CD4-positive, alpha-beta T cell treated with Interleukin-15 for 1 hour (primary cell): ENCODE results near the gene DGCR2.

Experiments used
- DNase-seq: peaks from one replicate; pipeline ENCODE4 v3.0.0-alpha.2; 2020

DGCR2 gene

DNA sequence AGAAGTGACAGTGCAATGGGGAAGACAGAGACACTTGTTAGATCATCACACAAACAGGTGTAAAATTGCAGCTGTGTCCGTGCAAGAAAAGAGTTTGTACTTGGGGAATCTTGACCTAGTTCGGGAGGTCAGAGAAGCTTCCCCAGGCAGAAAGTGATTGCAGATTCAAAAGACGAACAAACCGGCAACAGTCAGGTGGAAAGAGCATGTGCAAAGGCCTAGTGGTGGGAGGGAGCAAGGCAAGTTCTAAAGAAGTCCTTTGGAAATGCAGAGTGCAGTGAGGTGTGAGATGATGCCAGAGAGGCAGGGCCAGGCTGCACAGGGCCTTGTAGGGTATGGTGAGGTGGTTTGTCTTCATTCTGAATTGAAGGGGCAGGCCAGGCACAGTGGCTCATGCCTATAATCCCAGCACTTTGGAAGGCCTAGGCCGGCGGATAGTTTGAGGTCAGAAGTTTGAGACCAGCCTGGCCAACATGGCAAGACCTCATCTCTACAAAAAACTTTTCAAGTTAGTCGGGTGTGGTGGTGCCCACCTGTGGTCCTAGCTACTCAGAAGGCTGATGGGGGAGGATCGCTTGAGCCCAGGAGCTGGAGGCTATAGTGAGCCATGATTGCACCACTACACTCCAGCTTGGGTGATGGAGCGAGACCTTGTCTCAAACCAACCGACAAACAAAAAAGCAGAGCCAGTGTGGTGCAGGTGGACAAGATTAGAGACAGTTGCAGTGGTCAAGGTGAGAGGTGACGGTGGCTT is 24.2 kb upstream of the DGCR2 start:
- no peak for DNase-seq

DNA sequence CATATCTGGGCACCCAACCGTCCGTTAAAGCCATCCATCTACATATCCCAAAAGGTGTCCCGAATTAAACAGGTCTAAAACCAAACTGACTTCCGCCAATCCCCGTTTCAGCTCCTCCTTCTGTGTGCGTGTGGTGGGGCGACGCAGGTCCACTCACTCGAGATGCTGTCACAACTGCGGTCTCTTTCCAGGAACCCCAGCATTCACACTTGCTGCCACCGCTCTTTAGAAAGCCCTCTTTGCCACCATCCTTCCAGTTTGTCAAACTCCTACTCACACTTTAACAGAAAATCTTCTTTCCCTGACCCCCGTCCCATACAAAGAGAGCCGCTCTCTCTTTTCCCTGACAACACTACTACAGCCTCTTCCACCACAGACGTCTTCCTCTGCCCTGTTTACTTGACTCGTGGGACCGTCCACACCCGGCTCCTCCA is 21.8 kb upstream of the DGCR2 start:
- peak; percentile 44 for DNase-seq

DNA sequence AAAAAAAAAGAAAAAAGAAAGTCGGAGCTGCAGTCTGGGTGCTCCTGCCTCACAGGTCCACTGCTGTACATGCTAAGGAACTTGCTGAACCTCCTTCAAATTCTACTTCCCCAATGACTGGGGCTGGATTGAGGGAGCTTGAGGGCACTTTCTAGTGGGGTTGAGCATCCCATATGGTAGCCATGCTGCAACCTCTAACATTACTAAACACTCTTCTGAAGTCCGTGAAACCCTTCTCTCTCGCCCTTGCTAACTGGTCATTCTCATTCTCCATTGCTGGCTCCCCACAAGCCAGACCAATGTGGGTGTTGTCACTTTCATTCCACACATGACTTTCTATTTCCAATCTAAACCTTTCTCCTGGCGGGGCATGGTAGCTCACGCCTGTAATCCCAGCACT is 21.0 kb upstream of the DGCR2 start:
- no peak for DNase-seq

DNA sequence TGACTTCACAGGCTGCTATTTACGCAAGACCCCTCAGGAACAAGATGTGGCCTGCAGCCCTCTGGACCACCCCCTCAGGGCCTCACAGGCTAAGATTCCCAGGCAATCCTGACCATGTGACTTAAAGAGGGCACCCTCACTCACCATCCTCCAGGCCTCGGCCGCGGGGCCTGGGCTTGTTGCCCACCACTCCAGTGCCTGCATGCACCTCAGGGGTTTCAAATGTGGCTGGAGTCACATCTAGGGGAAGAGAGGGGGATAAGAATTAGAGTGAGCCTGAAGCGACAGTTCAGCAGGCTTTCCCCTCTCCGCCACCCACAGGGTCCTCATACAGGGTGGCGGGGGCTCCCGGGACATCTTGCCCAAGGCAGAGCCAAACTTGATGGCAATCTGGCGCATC is 20.2 kb upstream of the DGCR2 start:
- DNase-seq: no peak

DNA sequence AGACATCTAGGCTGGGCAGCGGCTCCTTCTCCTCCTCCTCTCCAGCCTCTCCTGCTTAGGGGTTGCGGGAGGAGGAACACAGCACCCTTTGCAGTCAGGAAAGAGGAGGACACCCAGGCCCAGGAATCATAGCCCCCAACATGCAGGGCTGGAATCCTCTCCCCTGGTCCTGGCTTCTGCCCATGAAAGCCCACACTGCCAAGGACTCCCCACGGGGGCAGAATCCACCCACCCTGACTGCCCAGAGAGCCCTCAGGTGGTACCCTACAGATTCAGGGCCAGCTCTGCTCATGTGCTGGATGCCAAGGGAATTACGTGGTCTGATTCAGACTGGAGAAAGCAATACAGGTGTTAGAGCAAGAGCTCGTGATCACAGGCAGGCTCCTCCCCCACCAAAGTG is 17.8 kb upstream of the DGCR2 start:
- no peak for DNase-seq

DNA sequence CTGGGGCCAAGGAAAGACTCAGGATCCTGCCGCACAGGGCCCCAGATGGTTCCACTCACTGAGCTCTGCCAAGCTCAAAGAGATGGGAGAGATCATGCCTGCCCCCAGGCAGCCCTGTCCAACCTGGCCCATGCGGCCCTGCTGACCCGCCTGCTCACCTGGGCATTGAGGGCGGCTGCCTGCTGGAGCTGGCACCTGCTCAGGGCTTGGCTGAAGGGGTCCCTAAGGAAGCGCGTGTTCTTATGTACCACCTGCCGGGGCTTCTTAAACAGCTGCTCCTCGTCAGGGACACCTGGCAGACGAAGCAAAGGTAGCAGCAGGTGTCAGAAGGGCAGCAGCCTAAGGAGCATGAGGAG is 16.8 kb upstream of the DGCR2 start:
- no peak for DNase-seq

DNA sequence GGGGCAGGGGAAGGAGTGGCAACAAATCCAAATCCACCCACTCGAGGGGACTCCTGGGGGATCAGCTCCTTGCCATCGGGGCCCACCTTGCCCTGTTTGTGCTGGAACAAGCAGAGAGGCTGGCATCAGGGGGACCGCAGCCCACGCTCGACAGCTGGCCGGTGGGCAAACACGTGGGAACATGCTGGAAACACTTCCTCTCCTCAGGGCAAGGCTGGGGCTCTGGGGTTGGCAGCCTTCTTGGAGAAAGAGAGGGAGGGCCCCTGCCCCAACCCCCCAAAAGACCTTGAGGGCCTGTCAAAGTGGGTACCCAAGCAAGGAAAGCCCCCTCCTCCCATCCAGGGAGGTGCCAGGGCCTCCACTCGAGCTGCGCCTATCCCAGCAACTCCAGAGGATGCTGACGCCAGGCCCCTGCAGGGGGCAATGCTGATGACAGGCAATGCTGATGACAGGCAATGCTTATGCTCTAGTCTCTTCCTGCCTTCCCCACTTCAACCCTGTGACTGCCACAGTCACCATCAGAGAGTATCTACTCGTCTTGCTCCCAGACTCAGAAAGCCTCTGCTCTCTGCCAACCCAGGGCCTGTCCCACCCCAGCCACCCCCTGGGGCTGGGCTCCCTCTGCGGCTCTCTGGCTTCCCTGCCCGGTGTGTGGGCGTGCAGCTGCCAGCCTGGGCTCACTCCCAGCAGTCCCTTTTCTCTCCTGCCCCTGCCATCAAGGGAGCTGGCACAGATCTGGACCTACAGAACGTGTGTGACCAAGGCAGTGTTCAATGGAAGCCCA is 16.2 kb upstream of the DGCR2 start:
- DNase-seq: no peak

DNA sequence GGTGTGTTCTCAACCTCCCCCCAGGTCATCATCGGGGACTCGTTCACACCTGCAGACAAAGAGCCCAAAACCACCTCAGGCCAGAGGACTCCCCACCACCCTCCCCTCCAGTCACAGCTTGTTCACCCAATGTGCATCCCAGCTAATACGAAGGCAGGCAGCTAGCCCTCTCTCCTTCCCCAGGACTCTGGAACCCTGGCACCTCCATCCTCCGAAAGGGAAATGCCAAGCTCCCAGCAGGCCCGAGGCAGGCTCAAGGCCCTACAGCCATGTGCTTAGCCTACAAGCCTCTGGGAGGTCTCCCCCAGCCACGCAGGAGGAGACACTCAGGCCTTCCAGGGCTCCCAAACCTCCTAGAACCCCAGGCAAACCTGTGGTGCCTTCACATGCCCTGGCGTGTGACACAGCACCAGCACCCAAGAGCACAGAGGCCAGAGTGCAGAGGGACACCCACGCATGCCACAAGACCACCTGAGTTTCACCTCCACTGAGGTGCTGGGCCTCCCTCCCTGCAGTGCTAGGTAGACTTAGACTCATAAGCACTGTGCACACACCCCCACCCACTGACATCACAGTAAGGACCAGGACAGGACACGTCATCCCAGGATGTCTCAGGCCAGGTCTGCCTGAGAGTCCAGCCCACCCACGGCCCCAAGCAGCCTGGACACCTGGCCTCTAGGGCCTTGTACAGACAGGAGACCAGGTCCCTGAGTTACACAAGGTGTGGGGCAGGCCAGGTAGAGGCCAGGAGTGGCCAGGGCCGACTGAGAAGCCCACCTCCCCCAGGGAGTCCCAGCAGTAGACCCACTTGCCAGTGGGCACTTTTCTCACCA is 15.4 kb upstream of the DGCR2 start:
- no peak for DNase-seq

DNA sequence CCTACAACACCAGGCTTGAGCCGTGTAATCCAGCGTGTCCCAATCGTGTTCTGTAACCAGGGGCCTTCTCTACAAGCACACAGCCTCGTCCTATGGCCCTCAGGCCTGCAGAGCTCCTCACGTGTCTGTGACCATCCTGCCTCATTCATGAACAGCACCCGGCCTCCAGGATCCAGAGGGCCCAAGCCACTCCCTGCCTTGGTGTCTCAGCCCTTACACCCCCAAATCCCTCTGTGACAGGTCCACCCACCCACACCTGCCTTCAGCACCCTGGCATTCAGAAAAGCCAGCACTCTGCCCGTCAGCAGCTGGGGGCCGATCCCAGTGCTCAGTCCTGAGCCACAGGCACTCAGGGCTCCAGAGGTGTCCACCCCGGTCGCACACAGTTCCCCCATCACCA is 14.7 kb upstream of the DGCR2 start:
- DNase-seq: no peak

DNA sequence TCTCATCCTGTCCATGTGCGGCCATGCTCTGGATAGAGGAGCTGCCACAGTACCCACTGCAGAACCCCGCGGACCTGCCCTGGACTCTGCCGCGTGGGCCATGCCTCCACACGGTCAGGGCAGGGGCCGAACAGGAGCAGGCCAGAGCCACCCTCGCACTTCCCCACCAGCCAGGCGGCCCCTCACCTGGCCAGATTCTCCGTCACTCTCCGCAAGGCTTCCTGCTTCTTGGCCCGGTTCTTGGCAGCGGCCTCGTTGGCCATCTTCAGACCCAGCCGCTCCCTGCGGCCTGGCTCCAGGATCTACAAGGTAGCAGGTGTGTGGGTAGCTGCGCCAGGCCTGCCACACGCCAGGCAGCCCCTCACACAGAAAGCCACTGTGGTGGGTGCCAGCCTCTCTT is 12.7 kb upstream of the DGCR2 start:
- no peak for DNase-seq

DNA sequence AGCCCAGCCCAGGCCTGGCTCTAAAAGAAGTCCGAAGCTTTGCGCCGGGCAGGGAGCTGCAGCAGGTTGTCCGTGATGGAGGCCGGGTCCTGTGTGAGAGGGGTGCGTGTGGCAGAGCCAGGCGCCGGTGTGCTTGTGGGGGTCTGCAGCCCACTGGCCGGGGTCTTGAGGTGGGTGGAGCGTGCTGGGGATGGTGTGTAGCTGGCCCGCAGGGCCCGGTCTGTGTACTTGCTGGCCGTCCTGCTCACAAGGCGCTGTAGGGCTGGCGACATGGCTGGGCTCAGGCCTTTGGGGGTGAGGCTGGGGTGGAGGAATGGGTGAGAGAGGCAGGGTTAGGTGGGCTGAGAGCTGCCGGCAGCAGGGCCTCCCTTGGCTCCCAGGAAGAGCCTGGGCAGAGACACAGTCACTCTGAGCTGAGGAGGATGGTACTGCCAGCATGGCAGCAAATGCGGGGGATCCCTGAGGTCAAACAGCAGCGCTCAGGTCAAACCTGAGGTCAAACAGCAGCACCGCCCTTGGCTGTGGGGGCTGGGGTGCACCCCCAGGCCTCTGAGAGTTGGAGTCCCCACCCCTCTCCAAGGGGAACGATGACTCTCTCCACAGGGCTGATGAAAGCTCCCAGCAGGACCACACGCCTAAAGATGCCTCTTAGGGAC is 12.1 kb upstream of the DGCR2 start:
- DNase-seq: no peak

DNA sequence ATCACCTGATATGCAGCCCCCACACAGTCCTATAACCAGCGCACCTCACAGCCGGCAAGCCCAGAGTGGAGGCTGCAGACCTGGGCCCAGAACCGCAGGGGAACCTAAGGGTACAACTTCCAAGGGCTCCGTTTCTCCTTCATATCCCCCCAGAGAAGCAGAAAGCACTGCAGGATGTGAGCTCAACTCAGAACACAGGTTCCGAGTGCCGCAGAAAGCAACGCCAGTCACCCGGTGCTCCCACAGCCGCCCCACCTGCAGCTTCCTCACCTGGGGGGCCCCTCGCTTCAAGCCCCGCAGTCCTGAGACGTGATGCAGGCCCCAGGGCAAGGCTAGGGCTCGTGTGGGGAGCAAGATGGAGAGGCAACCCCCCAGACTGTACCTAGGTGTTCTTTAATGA is 11.3 kb upstream of the DGCR2 start:
- DNase-seq: no peak

DNA sequence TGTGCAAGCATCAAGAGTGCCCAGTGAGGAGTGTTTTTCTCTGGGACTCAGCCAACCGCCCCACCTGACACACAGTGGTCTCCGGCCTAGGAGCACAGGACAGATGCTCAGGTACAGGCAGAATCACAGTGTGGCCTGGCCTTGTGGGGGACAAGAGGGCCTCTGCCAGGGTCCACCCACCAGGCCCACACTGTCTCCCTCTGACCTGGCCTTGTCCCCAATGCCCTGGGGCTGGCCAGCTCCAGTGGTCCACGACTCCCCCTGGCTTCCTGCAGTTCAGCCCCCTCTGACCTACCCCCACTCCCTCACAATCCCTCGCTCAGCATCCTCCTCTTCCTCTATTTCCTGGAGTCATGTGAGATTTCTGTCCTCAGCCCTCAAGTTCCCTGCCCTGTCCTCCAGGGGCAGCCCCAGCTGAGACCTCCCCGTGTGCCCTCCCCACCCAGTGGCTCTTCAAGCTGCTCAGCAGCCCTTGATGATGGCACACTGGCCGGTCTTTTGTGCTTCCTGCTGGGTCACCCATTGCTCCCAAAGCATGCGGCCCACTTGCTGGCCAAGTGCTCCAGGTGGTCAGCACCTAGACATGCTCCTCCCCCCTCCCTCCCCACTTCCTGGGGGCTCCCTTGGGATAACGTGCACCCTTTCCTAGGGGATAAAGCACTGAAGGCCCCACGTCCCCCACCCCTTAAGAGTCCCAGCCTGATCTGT is 10.6 kb upstream of the DGCR2 start:
- DNase-seq: no peak

DNA sequence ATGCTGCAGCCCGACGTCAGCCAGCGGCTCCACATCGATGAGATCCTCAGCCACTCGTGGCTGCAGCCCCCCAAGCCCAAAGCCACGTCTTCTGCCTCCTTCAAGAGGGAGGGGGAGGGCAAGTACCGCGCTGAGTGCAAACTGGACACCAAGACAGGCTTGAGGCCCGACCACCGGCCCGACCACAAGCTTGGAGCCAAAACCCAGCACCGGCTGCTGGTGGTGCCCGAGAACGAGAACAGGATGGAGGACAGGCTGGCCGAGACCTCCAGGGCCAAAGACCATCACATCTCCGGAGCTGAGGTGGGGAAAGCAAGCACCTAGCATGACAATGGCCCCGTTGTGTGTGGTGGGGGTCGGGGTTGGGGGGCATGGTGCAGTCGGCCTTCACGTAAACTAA is 9.9 kb upstream of the DGCR2 start:
- DNase-seq: no peak

DNA sequence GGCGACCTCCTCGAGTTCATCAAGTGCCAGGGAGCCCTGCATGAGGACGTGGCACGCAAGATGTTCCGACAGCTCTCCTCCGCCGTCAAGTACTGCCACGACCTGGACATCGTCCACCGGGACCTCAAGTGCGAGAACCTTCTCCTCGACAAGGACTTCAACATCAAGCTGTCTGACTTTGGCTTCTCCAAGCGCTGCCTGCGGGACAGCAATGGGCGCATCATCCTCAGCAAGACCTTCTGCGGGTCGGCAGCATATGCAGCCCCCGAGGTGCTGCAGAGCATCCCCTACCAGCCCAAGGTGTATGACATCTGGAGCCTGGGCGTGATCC is 9.4 kb upstream of the DGCR2 start:
- DNase-seq: no peak

DNA sequence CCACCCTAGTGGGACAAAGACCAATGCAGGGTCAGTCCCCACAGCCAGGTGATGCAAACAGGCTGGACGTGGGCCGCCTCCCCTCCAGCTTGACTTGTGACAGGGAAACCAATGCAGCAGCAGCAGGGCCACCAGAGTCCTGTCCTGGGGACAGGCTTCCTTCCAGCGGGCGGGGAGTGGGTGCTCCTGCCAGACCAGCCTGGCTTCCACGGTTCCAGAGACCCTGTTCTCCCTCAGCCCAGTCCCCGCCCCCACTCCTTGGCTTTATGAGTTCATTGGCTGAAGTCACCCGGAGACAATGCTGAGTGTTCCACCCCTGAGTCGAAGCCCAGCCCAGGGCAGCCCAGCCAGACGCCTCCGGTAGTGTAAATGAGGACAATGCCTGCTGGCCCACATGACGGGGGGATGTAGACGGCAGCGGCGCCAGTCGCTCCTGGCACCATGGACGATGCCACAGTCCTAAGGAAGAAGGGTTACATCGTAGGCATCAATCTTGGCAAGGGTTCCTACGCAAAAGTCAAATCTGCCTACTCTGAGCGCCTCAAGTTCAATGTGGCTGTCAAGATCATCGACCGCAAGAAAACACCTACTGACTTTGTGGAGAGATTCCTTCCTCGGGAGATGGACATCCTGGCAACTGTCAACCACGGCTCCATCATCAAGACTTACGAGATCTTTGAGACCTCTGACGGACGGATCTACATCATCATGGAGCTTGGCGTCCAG is 8.9 kb upstream of the DGCR2 start, which contains the start of gene TSSK2:
TSS of gene TSSK2 (plus strand) at position 350 of the 726 bp plus-strand sequence. CDS start at position 442, 92 bp downstream.
- DNase-seq: no peak

DNA sequence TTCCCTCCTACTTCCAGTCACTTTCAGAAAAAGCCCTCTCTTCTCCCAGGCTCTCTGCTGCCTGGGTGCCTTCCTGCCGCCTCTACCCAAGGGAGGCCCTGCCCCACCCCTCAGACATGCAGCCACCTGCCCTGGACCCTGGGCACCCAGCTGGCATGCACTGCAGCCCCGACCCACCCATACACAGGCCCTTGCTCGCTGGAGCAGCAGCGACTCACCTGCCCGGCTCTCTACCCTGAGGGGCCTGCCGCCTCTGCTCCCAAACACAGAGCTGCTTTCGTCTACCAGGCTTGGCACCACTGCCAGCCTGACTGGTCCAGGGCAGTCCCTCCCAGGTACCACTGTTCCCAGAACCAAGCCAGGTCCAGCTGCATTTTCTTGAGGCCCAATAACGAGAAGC is 7.7 kb upstream of the DGCR2 start:
- no peak for DNase-seq

DNA sequence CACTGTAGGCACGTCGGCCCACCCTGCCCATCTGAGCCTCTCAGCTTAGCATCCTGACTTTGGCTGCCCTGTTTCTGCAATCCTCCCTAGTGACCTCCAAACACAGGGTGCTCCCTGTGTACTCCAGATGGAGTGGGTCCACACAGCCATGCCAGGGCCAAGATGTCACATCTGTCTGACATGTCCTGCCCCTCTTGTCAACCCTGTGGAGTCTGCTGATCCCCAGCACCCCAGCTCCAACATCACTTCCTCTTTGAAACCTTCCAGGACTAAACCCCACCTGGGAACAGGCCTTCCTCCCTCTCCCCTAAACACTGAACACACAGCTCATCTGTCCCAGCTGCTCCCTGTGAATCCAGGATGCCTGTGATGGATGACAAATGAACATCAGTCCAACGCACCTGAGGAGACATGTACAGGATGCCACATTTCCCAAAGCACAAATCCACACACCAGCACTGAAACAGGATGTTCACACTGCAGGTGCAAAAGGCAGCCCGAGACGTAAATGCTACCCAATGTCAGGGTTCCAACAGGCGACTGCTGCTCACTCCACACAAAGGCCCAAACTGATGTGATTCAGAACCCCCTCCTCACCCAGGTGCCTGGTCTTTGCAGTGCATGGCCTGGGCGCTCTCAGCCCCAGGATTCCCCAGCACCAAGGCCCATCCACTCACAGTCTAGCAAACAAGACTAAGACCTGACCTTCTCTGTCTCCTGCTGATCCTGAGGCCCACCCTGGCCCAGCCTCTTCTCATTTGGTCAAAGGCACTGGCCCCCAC is 6.9 kb upstream of the DGCR2 start:
- no peak for DNase-seq

DNA sequence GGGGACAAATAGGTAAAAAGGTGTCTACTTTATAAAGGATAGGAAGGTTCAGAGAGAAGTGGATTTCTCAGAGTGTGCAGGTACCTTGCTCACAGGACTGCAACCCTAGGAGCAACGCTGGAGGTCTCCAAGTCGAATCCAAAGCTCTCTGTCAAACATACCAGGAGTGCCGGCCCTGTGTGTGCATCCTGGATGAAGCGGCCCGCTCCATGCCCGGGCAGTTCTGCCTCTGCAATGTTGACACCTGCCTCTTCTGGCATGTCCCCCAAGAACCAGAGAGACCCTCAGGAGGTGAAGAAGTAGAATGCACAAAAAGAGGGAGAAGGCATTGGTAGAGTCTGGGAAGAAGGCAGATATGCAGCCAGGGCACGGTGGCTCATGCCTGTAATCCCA is 5.8 kb upstream of the DGCR2 start:
- no peak for DNase-seq

DNA sequence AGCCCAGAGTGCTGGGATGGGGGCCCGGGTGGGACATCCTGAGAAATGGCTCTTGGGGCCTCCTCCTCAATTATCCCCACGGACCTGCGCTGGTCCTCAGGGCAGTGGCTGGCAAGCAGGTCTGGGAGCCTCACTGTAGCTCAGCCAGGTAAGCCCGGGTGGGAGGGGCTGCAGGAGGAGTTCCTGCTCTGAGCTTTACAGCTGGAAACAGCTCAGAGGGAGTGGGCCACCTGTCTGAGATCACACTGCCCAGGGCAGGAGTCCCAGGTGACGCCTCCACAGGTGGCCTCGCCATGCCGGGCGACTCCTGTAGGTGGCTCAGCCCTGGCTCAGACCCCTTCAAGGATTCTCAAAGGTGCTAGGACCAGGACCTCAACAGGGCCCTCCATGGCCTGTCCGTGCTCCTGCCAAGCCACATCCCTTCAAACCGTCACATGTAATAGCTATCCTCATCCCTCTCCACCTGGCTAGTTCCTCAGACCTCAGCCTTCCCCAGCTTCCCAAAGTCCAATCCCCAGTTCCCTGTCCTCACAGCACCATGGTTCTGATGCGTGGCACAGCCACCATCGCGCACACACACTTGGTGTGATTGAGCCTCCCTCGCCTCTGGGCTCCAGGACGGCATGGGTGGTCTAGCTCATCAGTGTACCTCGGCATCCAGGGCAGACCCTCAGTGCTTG is 5.3 kb upstream of the DGCR2 start:
- no peak for DNase-seq
